Activated T-helper 1 cell treated with Interleukin-2 at 50 U/mL for 16 hours (primary cell): ENCODE measurements around the gene NTN4.
"Not testable (repeated sequence)": the region's sequence is repeated elsewhere in the genome, so short reads cannot be mapped to it uniquely, and the experiment has no call there.

Experiments used
- DNase-seq: peaks from one replicate; pipeline ENCODE4 v3.0.0-alpha.2; 2020; ENCODE audit warnings: low read depth

NTN4 gene

DNA sequence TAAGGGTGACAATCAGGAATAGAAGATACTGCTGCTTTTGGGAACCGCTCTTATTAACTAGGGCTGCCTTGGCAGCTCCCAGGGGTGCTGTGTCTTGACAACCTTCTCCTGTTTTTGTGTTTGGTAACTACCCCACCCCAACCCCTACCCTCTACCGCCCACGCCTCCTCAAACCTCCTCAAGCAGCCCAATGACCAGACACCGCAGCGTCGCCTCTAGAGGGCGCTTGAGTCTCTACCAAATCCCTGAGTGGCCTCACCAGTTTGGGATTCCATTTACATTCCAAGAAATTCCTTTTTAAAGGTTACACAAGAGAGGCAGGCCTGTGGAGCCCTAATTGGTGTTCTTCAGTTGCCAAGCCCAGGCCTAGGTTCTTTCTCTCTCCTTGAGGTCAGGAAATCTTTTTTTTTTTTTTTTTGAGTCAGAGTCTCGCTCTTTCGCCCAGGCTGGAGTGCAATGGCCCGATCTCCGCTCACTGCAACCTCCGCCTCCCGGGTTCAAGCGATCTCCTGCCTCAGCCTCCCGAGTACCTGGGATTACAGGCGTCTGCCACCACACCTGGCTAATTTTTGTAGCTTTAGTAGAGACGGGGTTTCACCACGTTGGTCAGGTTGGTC is 166.9 kb downstream of the NTN4 start:
- DNase-seq, result no peak

DNA sequence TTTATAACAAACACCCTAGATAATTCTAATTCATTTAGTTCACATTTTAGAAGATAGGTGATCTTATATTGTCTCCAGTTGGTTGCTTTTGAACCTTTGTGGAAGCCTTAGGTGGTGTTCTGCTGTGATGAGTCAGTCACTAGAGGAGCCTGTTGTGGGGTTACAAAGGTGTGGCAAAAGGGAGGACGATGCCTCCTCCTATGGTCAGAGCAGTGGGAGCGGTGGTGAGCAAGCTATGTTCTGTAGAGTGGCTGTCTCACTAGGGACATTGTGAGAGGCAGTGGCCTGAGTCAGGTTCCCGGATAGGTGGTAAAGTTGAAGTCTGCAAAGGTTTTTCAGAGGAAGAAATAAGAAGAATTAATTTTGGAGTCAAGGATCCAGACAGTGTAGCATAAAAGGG is 167.7 kb downstream of the NTN4 start:
- no peak for DNase-seq

DNA sequence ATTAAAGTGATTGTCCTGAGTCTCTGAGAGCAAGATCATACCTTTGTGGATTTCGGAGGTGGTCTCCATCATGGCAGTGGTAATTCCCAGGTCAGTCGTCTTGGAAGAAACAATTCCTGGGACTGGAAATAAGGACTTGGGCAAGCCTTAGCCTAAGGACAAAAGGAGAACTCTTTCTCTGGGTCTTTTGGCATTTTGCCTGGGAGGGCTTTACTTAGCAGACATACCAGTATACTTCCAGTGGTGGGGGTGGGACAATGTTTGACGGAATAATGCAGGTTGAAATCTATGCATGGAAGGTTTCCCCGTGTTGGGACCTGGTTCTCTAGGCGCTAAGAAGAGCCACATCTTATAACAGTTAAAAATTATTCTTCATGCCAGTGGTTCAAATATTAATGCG is 168.8 kb downstream of the NTN4 start:
- DNase-seq, result no peak

DNA sequence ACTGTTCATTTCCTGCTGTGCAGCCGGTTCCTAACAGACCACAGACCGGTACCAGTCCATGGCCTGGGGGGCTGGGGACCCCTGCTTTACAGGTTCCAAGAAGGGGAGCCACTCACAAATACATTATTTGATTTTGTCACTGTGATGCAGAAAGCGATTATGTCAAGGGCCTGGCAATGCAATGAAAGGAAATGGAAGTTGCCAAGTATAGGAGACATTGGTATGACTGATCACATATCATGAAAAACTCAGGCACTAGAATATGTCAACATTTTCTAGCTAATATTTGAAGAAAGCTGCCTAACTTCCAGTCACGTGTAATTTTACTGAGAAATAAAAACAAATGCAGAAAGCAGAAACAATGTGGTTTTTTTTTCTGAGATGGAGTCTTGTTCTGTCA is 170.4 kb downstream of the NTN4 start:
- DNase-seq, result no peak

DNA sequence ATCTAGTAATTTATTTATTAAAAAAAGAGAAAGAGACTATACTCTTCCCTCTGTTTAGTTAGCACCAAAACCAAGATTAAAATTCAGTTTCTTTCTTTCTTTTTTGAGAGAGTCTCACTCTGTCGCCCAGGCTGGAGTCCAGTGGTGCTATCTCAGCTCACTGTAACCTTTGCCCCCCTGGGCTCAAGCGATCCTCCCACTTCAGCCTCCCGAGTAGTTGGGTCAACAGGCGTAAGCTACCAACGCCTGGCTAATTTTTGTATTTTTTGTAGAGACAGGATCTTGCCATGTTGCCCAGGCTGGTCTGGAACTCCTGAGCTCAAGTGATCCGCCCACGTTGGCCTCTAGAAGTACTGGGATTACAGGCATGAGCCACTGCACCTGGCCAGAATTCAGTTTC is 174.1 kb downstream of the NTN4 start:
- not testable (repeated sequence) for DNase-seq

DNA sequence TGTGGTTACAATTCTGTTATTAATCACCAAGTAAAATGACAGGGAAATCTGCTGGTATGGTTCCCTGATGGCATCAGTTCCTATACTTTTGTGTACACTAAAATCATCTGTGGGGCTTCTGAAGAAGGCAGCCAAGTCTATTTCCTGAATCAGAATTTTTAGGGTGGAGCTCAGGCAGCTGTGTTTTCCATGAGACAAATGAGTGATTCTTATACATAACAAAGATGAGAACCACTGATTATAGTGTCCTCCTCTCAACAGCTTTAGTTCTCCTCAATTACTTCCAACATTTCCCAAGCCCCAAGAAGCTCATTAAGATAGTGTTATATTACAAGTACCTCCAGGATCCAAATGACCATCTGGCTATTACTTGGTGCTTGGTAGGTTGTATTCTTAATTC is 174.8 kb downstream of the NTN4 start:
- no peak for DNase-seq

DNA sequence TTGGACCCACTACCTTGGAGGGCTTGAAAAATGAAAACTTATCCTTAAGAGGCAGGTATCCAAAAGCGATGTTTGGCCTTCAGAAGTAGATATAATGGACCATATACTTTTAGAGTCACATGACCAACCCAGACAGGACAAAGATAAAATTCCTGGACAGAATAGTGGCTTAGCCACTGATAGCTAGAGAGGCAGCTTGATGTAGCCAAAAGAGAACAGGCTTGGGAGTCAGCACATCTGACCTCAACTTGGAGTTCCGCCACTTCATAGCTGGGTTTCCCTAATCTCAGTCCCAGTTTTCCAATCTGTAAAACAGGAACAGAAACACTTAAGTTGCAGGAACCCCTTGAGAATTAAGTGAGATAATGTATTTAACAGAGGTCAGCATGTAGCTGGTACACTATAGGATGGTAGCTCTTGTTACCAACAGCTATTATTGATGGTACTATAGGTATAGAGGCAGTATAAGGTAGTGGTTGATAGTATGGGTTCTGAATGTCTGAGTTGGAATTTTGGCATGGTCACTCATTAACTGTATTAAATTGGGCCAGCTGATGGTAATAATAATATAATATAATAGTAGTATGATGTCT is 176.1 kb downstream of the NTN4 start:
- DNase-seq, result no peak

DNA sequence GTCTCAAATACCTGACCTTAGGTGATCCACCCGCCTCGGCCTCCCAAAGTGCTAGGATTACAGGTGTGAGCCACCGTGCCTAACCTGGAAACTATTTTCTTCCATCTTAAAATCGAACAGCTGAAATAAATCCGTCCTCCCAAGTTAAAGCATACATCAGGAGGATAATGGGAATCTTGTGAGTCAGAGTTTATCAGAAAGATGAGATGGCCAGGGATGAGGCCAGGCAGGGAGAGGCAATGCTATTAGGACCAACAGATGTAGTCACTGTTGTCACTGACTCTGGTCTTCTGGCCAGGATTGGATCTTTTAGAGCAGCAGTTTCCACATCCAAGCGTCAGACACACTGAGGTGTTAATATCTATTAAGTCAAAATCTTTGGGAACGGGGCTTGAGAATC is 177.5 kb downstream of the NTN4 start:
- DNase-seq, result no peak

DNA sequence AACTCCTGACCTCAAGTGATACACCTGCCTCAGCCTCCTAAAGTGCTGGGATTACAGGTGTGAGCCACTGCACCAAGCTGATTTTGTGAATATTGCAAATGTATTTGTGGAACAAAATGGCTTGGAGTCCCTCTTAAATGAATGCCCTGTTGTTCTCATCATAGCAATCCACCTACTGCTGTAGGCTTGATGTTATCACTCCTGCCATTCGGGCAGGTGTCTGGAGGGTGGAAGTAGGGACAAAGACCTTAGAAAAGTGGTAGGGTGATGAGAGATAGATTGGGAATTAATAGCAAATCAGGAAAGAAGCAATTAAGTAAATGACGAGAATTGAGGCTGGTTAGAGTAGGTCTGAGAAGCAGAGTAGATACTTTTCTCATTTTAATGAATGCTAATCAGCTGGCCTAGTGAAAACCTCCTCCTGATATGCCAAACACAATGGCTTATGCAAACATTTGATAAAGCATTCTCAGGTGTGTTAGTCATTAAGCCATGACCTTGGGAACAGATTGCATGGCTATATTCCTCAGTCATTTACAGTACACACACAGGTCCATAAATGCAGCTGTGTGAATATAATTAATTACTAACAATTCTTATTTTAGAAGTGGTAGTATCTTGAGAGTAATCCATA is 178.8 kb downstream of the NTN4 start:
- no peak for DNase-seq

DNA sequence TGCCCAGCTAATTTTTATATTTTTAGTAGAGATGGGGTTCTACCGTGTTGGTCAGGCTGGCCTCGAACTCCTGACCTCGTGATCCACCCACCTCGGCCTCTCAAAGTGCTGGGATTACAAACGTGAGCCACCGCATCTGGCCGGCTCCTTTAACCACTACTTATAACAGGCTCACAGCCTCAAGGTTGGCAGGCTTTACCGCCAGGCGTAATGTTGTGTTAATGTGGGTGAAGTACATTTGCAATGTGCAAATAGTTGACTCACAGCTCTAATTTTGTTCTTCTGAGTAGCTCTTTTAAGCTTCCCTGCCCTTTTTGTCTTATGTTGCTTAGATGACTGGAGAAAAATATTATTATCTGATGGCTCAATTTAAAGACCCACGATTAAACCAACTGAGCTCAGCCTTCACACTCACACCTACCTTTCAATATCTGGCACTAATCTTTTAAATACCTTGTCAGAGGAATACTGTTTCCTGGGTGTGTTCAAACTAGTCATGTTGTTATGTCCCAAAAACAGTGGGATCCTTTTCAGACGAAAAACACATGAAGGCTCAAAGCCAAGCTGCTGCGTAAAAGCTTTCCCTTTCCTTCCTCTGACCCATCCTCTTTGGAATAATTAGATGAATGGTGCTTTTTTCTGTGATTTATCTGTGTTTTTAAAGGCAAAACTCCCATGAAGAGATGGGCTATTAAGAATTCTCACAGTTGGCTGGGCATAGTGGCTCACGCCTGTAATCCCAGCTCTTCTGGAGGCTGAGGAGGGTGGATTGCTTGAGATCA is 182.1 kb downstream of the NTN4 start:
- DNase-seq, result no peak
